Parathyroid adenoma (tissue), 2 donors: Measurements from ENCODE around the gene AGFG2.

Experiments used
- H2AFZ ChIP-seq: fragments of 300-600 bp; sonication (generic); one replicate; pipeline ENCODE4 v1.7.0; 2017; ENCODE audit warnings: antibody characterized with exemption, mild to moderate bottlenecking
- H3K27ac ChIP-seq: fragments of 300-600 bp; sonication (generic); one replicate; pipeline ENCODE4 v1.7.0; 2017
- H3K27me3 ChIP-seq: fragments of 300-600 bp; sonication (generic); one replicate; pipeline ENCODE4 v1.7.0; 2017; ENCODE audit warnings: low read length; ENCODE audit not compliant: control insufficient read depth, insufficient read depth
- H3K36me3 ChIP-seq: fragments of 300-600 bp; sonication (generic); one replicate; pipeline ENCODE4 v1.7.0; 2017; ENCODE audit warnings: low read length; ENCODE audit not compliant: control insufficient read depth, insufficient read depth
- H3K4me1 ChIP-seq: fragments of 300-600 bp; sonication (generic); one replicate; pipeline ENCODE4 v1.7.0; 2017; ENCODE audit warnings: control low read depth
- H3K4me2 ChIP-seq: fragments of 300-600 bp; sonication (generic); one replicate; pipeline ENCODE4 v1.7.0; 2017; ENCODE audit warnings: low read length
- H3K4me3 ChIP-seq: fragments of 300-600 bp; sonication (generic); one replicate; pipeline ENCODE4 v1.7.0; 2017; ENCODE audit warnings: low read depth, low read length
- H3K79me2 ChIP-seq: fragments of 300-600 bp; sonication (generic); one replicate; pipeline ENCODE4 v1.7.0; 2017; ENCODE audit warnings: control low read depth
- H3K9ac ChIP-seq: fragments of 300-600 bp; sonication (generic); one replicate; pipeline ENCODE4 v1.7.0; 2017; ENCODE audit warnings: mild to moderate bottlenecking
- H3K9me3 ChIP-seq: fragments of 300-600 bp; sonication (generic); one replicate; pipeline ENCODE4 v1.7.0; 2017; ENCODE audit warnings: low read length; ENCODE audit not compliant: control insufficient read depth
- CTCF ChIP-seq: fragments of 300-600 bp; sonication (generic); IDR thresholded peaks from one replicate; pipeline ENCODE4 v1.7.0; 2017; ENCODE audit warnings: antibody characterized with exemption, mild to moderate bottlenecking
- donor health status: primary hyperparathyroidism.

AGFG2 gene

GRCh38 chr7:100602889-100603725, 64.1 kb downstream of the AGFG2 start:
- no peaks in the 10 kb centered on the region for H3K27me3 ChIP-seq
- no peak for TF ChIP-seq CTCF
- peak overlapping the region; percentile 36 for H3K4me3 ChIP-seq
- no peaks in the 10 kb centered on the region for H3K9me3 ChIP-seq
- no peaks in the 10 kb centered on the region for H3K4me1 ChIP-seq
- H3K79me2 ChIP-seq = no peaks in the 10 kb centered on the region
- no peak overlapping the region for H3K9ac ChIP-seq
- H2AFZ ChIP-seq = peak overlapping the region; percentile 72
- peak overlapping the region; percentile 8 for H3K27ac ChIP-seq
- H3K36me3 ChIP-seq = no peaks in the 10 kb centered on the region
- H3K4me2 ChIP-seq = peak overlapping the region; percentile 59

GRCh38 chr7:100603726-100604027, 64.7 kb downstream of the AGFG2 start:
- Histone ChIP-seq H3K36me3 (no peaks in the 10 kb centered on the region), H2AFZ (peak overlapping the region; percentile 72), H3K9me3 (no peaks in the 10 kb centered on the region), H3K9ac (no peak overlapping the region), H3K4me1 (no peaks in the 10 kb centered on the region), H3K27ac (peak overlapping the region; percentile 8), H3K27me3 (no peaks in the 10 kb centered on the region), H3K4me2 (peak overlapping the region; percentile 59), H3K4me3 (peak overlapping the region; percentile 36), H3K79me2 (no peaks in the 10 kb centered on the region)
- no peak for TF ChIP-seq CTCF

GRCh38 chr7:100604028-100604975, 65.3 kb downstream of the AGFG2 start:
- Histone ChIP-seq H3K4me3 (peak overlapping the region; percentile 75), H3K4me2 (peak overlapping the region; percentile 77), H3K79me2 (no peaks in the 10 kb centered on the region), H3K36me3 (no peaks in the 10 kb centered on the region), H3K4me1 (no peaks in the 10 kb centered on the region), H3K9ac (no peak overlapping the region), H3K27ac (peak overlapping the region; percentile 18), H2AFZ (peak overlapping the region; percentile 85), H3K27me3 (no peaks in the 10 kb centered on the region), H3K9me3 (no peaks in the 10 kb centered on the region)
- peak; percentile 57 for TF ChIP-seq CTCF

- Histone ChIP-seq H3K4me3 (peak overlapping the region; percentile 75), H3K27ac (peak overlapping the region; percentile 18), H3K27me3 (no peaks in the 10 kb centered on the region), H3K9ac (no peak overlapping the region), H3K4me2 (peak overlapping the region; percentile 77), H3K79me2 (no peaks in the 10 kb centered on the region), H3K9me3 (no peaks in the 10 kb centered on the region), H3K36me3 (no peaks in the 10 kb centered on the region), H2AFZ (peak overlapping the region; percentile 85), H3K4me1 (no peaks in the 10 kb centered on the region)
- no peak for TF ChIP-seq CTCF
These were observed 66.2 kb downstream of the AGFG2 start for GRCh38 chr7:100604976-100605911.
